OCI-LY1 (cell line): ENCODE data around the gene PRSS8.

Source experiments
- CTCF ChIP-seq: fragments of 200-600 bp; sonication (generic), shearing (Covaris generic); IDR thresholded peaks from 2 replicates; pipeline ENCODE4 v1.5.1; 2017; ENCODE audit warnings: mild to moderate bottlenecking, antibody characterized with exemption, low read length, moderate library complexity, mixed read lengths
- EZH2 ChIP-seq: fragments of 200-600 bp; sonication (generic), shearing (Covaris generic); IDR thresholded peaks from 2 replicates; pipeline ENCODE4 v1.8.0; 2017; ENCODE audit warnings: borderline replicate concordance, mixed run types, mild to moderate bottlenecking, antibody characterized with exemption, low read length, moderate library complexity, mixed read lengths

GRCh38 chr16:31088459-31089183 lies 46.9 kb downstream of the PRSS8 start, which contains the start of gene PRSS53:
- no peak for TF ChIP-seq CTCF
- no peak for TF ChIP-seq EZH2
